IMR-90 (cell line): Measurements from ENCODE around the gene AGBL1. TPM values are rescaled to one million over a fixed set of nuclear protein-coding genes. Genes with fewer than 3 reads are reported as not detected.

Experiments
- ATAC-seq: fragments of 200-7000 bp; cut with Tn5 transposase; 2 replicates; pipeline ENCODE4 v1.9.1; 2020; ENCODE audit warnings: low read depth, mild to moderate bottlenecking, moderate library complexity
- BruUV-seq: library from RNA; stranded (reverse); fragments of 400-500 nt; replicated peaks from 2 replicates; lab custom pipeline; 2021; lab: Mats Ljungman, UMichigan
- CTCF ChIA-PET: fragments of 300-600 bp; formaldehyde crosslinking; extraction: SDS; loops from one replicate; lab custom pipeline; 2021; ENCODE audit warnings: antibody characterized with exemption; lab: Yijun Ruan, JAX
- POLR2A ChIA-PET: fragments of 300-600 bp; sonication (Branson Sonifier 250); formaldehyde crosslinking; loops from one replicate; lab custom pipeline; 2022; ENCODE audit warnings: antibody characterized with exemption; ENCODE audit not compliant: unreplicated experiment; lab: Charles Lee
- DNase-seq: peaks from one replicate; pipeline ENCODE4 v3.0.0; 2013
- H2AFZ ChIP-seq: replicated peaks from 2 replicates; pipeline ENCODE3; 2013; ENCODE audit warnings: low read length, mild to moderate bottlenecking; ENCODE audit not compliant: poor library complexity
- H2AK5ac ChIP-seq: 2 replicates; pipeline ENCODE4 v1.6.1; 2013; ENCODE audit warnings: low read depth, low read length, inconsistent platforms
- H2AK9ac ChIP-seq: replicated peaks from 2 replicates; pipeline ENCODE3; 2013; ENCODE audit warnings: mild to moderate bottlenecking, low read depth, low read length, moderate library complexity; ENCODE audit not compliant: poor library complexity
- H2BK120ac ChIP-seq: 2 replicates; pipeline ENCODE4 v1.6.1; 2013; ENCODE audit warnings: low read depth, low read length, inconsistent platforms
- H2BK15ac ChIP-seq: 3 replicates; pipeline ENCODE4 v1.6.1; 2013; ENCODE audit warnings: low read depth, low read length, inconsistent platforms
- H2BK20ac ChIP-seq: 2 replicates; pipeline ENCODE4 v1.6.1; 2013; ENCODE audit warnings: low read depth, mild to moderate bottlenecking, inconsistent platforms, low read length, moderate library complexity
- H2BK5ac ChIP-seq: 2 replicates; pipeline ENCODE4 v1.6.1; 2013; ENCODE audit warnings: mild to moderate bottlenecking, low read depth, low read length, inconsistent platforms; ENCODE audit not compliant: poor library complexity, severe bottlenecking
- H3K14ac ChIP-seq: replicated peaks from 2 replicates; pipeline ENCODE4 v1.6.1; 2013; ENCODE audit warnings: low read depth, low read length, inconsistent platforms
- H3K18ac ChIP-seq: 2 replicates; pipeline ENCODE4 v1.6.1; 2013; ENCODE audit warnings: low read depth, low read length, control low read depth
- H3K23ac ChIP-seq: 2 replicates; pipeline ENCODE4 v1.6.1; 2013; ENCODE audit warnings: low read depth, low read length, inconsistent platforms
- H3K27ac ChIP-seq: 2 replicates; pipeline ENCODE4 v1.5.1; 2013; ENCODE audit warnings: mild to moderate bottlenecking, control low read depth, low read length; ENCODE audit not compliant: insufficient read depth
- H3K27me3 ChIP-seq: 2 replicates; pipeline ENCODE4 v1.6.1; 2013; ENCODE audit warnings: low read length; ENCODE audit not compliant: control insufficient read depth, insufficient read depth
- H3K36me3 ChIP-seq: 2 replicates; pipeline ENCODE4 v1.6.1; 2013; ENCODE audit warnings: low read length, mixed read lengths; ENCODE audit not compliant: control insufficient read depth, insufficient read depth
- H3K4ac ChIP-seq: 2 replicates; pipeline ENCODE4 v1.6.1; 2013; ENCODE audit warnings: low read depth, low read length, inconsistent platforms
- H3K4me1 ChIP-seq: 2 replicates; pipeline ENCODE4 v1.6.1; 2013; ENCODE audit warnings: low read length, mixed read lengths; ENCODE audit not compliant: control insufficient read depth, insufficient read depth
- H3K4me2 ChIP-seq: 2 replicates; pipeline ENCODE4 v1.6.1; 2013; ENCODE audit warnings: low read depth, mild to moderate bottlenecking, control low read depth, low read length, moderate library complexity
- H3K4me3 ChIP-seq: 2 replicates; pipeline ENCODE4 v1.5.1; 2013; ENCODE audit warnings: low read depth, mild to moderate bottlenecking, control low read depth, low read length, moderate library complexity; ENCODE audit not compliant: insufficient read depth
- H3K56ac ChIP-seq: 2 replicates; pipeline ENCODE4 v1.6.1; 2013; ENCODE audit warnings: low read length, inconsistent platforms; ENCODE audit not compliant: insufficient read depth; ENCODE audit errors: extremely low read depth
- H3K79me1 ChIP-seq, 2 experiments: 2 replicates each; pipeline ENCODE4 v1.6.1; 2013; ENCODE audit warnings: low read length in 2 of 2, inconsistent platforms in 1 of 2, low read depth in 1 of 2
- H3K9ac ChIP-seq: 2 replicates; pipeline ENCODE4 v1.6.1; 2013; ENCODE audit warnings: low read depth, low read length, control low read depth
- H3K9me1 ChIP-seq: 2 replicates; pipeline ENCODE4 v1.6.1; 2013; ENCODE audit warnings: low read length, inconsistent platforms; ENCODE audit not compliant: insufficient read depth
- H3K9me3 ChIP-seq: 2 replicates; pipeline ENCODE4 v1.6.1; 2013; ENCODE audit warnings: low read length; ENCODE audit not compliant: control insufficient read depth, insufficient read depth
- H4K20me1 ChIP-seq: 2 replicates; pipeline ENCODE4 v1.6.1; 2013; ENCODE audit warnings: low read length, inconsistent platforms; ENCODE audit not compliant: insufficient read depth
- H4K5ac ChIP-seq: 2 replicates; pipeline ENCODE4 v1.6.1; 2013; ENCODE audit warnings: mild to moderate bottlenecking, low read depth, low read length, control low read depth
- H4K8ac ChIP-seq, 2 experiments: 2 replicates each; pipeline ENCODE4 v1.6.1; 2013; ENCODE audit warnings: low read depth in 2 of 2, low read length in 2 of 2, control low read depth in 1 of 2, inconsistent platforms in 1 of 2
- H4K91ac ChIP-seq: 2 replicates; pipeline ENCODE4 v1.6.1; 2013; ENCODE audit warnings: low read depth, low read length, inconsistent platforms; ENCODE audit not compliant: insufficient read depth
- BHLHE40 ChIP-seq: fragments of 150-350 bp; IDR thresholded peaks from 2 replicates; pipeline ENCODE4 v1.6.1; 2016; ENCODE audit warnings: mild to moderate bottlenecking, low read depth, low read length
- CEBPB ChIP-seq: IDR thresholded peaks from 2 replicates; pipeline ENCODE4 v1.6.1; 2012; ENCODE audit warnings: low read depth, low read length, improper control_type of control experiment
- POLR2A ChIP-seq: IDR thresholded peaks from 2 replicates; pipeline ENCODE4 v1.6.1; 2012; ENCODE audit warnings: mild to moderate bottlenecking, low read depth, low read length
- USF2 ChIP-seq: fragments of 150-350 bp; IDR thresholded peaks from 2 replicates; pipeline ENCODE4 v1.6.1; 2017; ENCODE audit warnings: mild to moderate bottlenecking, antibody characterized with exemption, low read length, low read depth
- WGBS, 2 experiments: methylation state at CpG; one replicate each; pipeline versions ENCODE4 v1.1.5 to v1.1.7; 2013; ENCODE audit warnings: missing lambda C conversion rate in 2 of 2; ENCODE audit not compliant: insufficient read length in 1 of 2; ENCODE audit errors: extremely low coverage in 2 of 2; 5-methylcytosine and 5-hydroxymethylcytosine counted together
- dilution Hi-C: fragments of 300-500 bp; cut with HindIII; formaldehyde crosslinking; loops from one replicate; pipeline ENCODE4 v1.14.3; 2018; ENCODE audit warnings: low sequenced_read_pairs; ENCODE audit not compliant: unreplicated experiment
- in situ Hi-C: fragments of 300-500 bp; cut with MboI; formaldehyde crosslinking; loops from 3 replicates; pipeline ENCODE4 v1.14.3; 2019; ENCODE audit warnings: low sequenced_read_pairs, inconsistent platforms, mixed read lengths
- intact Hi-C: fragments of 100-400 bp; cut with micrococcal nuclease; formaldehyde crosslinking; loops from 2 replicates; pipeline ENCODE4 v1.10.0; 2022
- polyA plus RNA-seq, 3 experiments: library from polyadenylated mRNA; depleted of rRNA; stranded (reverse); fragments of >200 nt; gene quantifications; 2 replicates each; pipeline ENCODE4 v1.2.3, GENCODE V29; 2012; ENCODE audit warnings: low replicate concordance in 1 of 3
- total RNA-seq: library from RNA; depleted of rRNA; stranded (reverse); fragments of >200 nt; gene quantifications from 2 replicates; pipeline ENCODE4 v1.2.3, GENCODE V29; 2012

The AGBL1 gene
- total and polyA plus RNA-seq, 2 of the 4 experiments (the other 2 are of a cell fraction), result not detected

GRCh38 chr15:86082619-86083380 lies 3.1 kb downstream of the AGBL1 start:
- Histone ChIP-seq H2AK9ac (no peak overlapping the region), H3K27me3 (no peaks in the 10 kb centered on the region), H3K9me3 (peaks cover 31% of the 10 kb centered on the region), H4K5ac (no peak overlapping the region), H2BK5ac (no peak overlapping the region), H2BK15ac (no peak overlapping the region), H3K9me1 (no peaks in the 10 kb centered on the region), H2BK120ac (no peak overlapping the region), H4K91ac (no peak overlapping the region), H3K4me3 (no peak overlapping the region), H3K18ac (no peak overlapping the region), H4K20me1 (no peaks in the 10 kb centered on the region), H3K56ac (no peak overlapping the region), H2BK20ac (no peak overlapping the region), H3K4ac (no peak overlapping the region), H3K27ac (no peak overlapping the region), H3K14ac (no peak overlapping the region), H3K9ac (no peak overlapping the region), H3K4me1 (no peaks in the 10 kb centered on the region), H3K79me1 (no peaks in the 10 kb centered on the region), H2AFZ (no peak overlapping the region), H3K4me2 (no peak overlapping the region), H4K8ac (no peak overlapping the region), H2AK5ac (no peak overlapping the region), H3K23ac (no peak overlapping the region), H3K36me3 (no peaks in the 10 kb centered on the region)
- intact Hi-C loops (no loop called here), dilution Hi-C loops (no loop called here), in situ Hi-C loops (no loop called here)
- no CpG with 5 or more reads among the region's 13 CpGs for WGBS, 2 experiments
- DNase-seq, result no peak
- TF ChIP-seq POLR2A, result no peak
- TF ChIP-seq CEBPB, result no peak
- TF ChIP-seq USF2, result no peak
- TF ChIP-seq BHLHE40, result no peak
- ATAC-seq, result no peak
- POLR2A ChIA-PET, result no interaction called here
- CTCF ChIA-PET, result no interaction called here
- no TSS peak for BruUV-seq
